ENCODE data around the gene KIAA1671. TPM values are rescaled to one million over a fixed set of nuclear protein-coding genes. Genes with fewer than 3 reads are reported as not detected.

Gene KIAA1671
- total RNA-seq, 4 donors from 2014 or later = 14.2 to 34.2 (median 22.6) TPM

DNA sequence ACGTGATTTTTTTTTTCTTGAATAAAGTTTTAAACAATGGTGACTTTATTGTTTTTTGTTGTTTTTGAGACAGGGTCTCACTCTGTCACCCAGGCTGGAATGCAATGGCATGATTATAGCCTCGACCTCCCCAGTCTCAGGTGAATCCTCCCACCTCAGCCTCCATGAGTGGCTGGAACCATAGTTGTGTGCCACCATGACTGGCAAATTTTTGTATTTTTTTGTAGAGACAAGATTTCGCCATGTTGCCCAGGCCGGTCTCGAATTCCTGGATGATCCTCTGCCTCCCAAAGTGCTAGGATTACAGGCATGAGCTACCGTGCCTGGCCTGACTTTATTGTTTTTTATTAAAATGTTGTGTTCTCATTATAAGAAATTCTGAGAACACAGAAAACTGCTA lies 235.0 kb downstream of the KIAA1671 start:
- intact Hi-C loops (cut with DNase I) = no loop called here
- Histone ChIP-seq H3K4me3 (no peak overlapping the region), H3K27ac (replicated peaks in 1 of 4) (no peak overlapping the region), H3K27me3 (no peaks in the 10 kb centered on the region), H3K4me1 (no peaks in the 10 kb centered on the region), H3K36me3 (peaks cover 29 to 88% (median 55%) of the 10 kb centered on the region in 4 donors), H3K9me3 (no peaks in the 10 kb centered on the region)
- WGBS = 87% methylated on average over 6 of the region's 6 CpGs
- TF ChIP-seq, protein P1, sequence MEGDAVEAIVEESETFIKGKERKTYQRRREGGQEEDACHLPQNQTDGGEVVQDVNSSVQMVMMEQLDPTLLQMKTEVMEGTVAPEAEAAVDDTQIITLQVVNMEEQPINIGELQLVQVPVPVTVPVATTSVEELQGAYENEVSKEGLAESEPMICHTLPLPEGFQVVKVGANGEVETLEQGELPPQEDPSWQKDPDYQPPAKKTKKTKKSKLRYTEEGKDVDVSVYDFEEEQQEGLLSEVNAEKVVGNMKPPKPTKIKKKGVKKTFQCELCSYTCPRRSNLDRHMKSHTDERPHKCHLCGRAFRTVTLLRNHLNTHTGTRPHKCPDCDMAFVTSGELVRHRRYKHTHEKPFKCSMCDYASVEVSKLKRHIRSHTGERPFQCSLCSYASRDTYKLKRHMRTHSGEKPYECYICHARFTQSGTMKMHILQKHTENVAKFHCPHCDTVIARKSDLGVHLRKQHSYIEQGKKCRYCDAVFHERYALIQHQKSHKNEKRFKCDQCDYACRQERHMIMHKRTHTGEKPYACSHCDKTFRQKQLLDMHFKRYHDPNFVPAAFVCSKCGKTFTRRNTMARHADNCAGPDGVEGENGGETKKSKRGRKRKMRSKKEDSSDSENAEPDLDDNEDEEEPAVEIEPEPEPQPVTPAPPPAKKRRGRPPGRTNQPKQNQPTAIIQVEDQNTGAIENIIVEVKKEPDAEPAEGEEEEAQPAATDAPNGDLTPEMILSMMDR (IDR thresholded peaks at IDR 0.05) = no peak
- no peak for TF ChIP-seq POLR2A (IDR thresholded peaks at IDR 0.05; ENCODE audit: low read depth)
- no peak for TF ChIP-seq POLR2AphosphoS5 (IDR thresholded peaks at IDR 0.05)
- no peak for TF ChIP-seq EP300 (IDR thresholded peaks at IDR 0.05)
- DNase-seq (ENCODE audit: extremely low spot score) = no peak

DNA sequence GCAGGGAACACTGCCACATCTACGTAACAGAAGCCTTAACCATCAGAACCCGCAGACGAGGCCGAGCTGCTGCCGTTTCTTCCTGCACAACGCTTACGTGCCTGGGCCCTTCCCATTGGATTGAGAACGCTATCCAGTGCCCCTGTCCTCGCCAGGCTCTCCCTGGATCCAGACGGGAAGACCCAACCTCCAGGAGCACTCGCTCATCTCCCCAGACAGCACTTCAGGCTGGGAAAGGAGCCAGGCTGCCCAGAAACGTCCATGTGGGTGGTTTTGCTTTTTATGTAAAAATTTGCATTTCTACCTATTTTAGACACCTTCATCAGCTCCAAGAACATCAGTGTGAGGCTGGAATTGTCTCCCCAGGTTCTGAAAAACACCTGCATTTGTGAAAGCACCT lies 239.9 kb downstream of the KIAA1671 start:
- Histone ChIP-seq H3K9me3 (no peaks in the 10 kb centered on the region), H3K4me3 (no peak overlapping the region), H3K36me3 (peaks cover 13 to 89% (median 63%) of the 10 kb centered on the region in 4 donors), H3K27me3 (no peaks in the 10 kb centered on the region), H3K27ac (replicated peaks in 1 of 4) (no peak overlapping the region), H3K4me1 (no peaks in the 10 kb centered on the region)
- intact Hi-C loops (cut with DNase I) = no loop called here
- 84% methylated on average over 12 of the region's 12 CpGs for WGBS
- no peak for DNase-seq (ENCODE audit: extremely low spot score)
- TF ChIP-seq EP300 (IDR thresholded peaks at IDR 0.05) (no peak), POLR2AphosphoS5 (IDR thresholded peaks at IDR 0.05) (no peak), POLR2A (IDR thresholded peaks at IDR 0.05; ENCODE audit: low read depth) (no peak)
- TF ChIP-seq, protein P1 (IDR thresholded peaks at IDR 0.05) = no peak

DNA sequence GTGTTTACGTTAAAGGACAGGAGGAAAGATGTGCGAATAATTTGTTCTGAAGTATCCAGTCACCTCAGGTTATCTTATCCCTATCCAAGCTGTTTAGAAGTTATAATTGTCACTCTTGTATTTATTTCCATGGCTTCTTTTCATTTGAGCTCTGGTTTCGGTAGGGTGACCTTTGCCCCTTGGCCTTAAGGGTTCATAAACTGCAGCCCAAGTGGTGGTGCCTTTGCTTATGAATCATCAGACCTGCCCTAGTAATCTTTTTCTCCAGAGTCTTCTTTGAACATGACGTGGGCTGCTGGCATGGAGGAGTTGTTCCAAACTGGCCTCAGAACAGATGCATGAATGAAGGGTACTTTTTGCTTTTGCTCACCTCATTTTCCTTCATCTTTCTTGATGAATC lies 240.6 kb downstream of the KIAA1671 start:
- Histone ChIP-seq H3K4me3 (no peak overlapping the region), H3K9me3 (no peaks in the 10 kb centered on the region), H3K27ac (replicated peaks in 1 of 4) (no peak overlapping the region), H3K27me3 (no peaks in the 10 kb centered on the region), H3K36me3 (peaks cover 13 to 91% (median 65%) of the 10 kb centered on the region in 4 donors), H3K4me1 (no peaks in the 10 kb centered on the region)
- TF ChIP-seq POLR2A (IDR thresholded peaks at IDR 0.05; ENCODE audit: low read depth) (no peak), EP300 (IDR thresholded peaks at IDR 0.05) (no peak), POLR2AphosphoS5 (IDR thresholded peaks at IDR 0.05) (no peak)
- TF ChIP-seq, protein P1 (IDR thresholded peaks at IDR 0.05) = no peak
- intact Hi-C loops (cut with DNase I) = no loop called here
- WGBS = 62% methylated on average over 4 of the region's 4 CpGs
- no peak for DNase-seq (ENCODE audit: extremely low spot score)

DNA sequence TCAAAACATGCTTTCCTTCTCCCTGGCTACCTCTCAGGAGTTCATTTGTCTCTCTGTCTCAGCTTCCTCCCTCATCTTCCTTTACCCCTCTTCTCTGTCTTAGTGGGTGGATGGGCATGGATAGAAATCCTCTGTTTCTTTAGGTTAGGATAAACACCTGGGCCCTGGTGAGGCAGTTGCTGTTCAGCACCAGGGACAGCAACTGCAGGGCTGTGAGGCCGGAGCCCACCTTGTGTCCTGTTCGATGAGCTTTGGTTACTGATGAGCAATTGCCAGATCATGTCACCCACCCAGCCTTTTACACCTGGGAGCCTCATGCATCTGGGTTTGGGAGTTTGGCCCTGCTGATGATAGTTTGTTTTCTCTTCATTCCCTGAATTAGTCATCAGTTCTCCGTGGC lies 241.0 kb downstream of the KIAA1671 start:
- H3K4me3 ChIP-seq = no peak overlapping the region
- no peak overlapping the region for H3K27ac ChIP-seq (replicated peaks in 1 of 4)
- 73% methylated on average over 3 of the region's 3 CpGs for WGBS
- intact Hi-C loops (cut with DNase I) = no loop called here
- H3K4me1 ChIP-seq = no peaks in the 10 kb centered on the region
- TF ChIP-seq, protein P1 (IDR thresholded peaks at IDR 0.05) = no peak
- TF ChIP-seq EP300 (IDR thresholded peaks at IDR 0.05) = no peak
- no peak for TF ChIP-seq POLR2AphosphoS5 (IDR thresholded peaks at IDR 0.05)
- no peaks in the 10 kb centered on the region for H3K9me3 ChIP-seq
- H3K27me3 ChIP-seq = no peaks in the 10 kb centered on the region
- H3K36me3 ChIP-seq = peaks cover 13 to 91% (median 65%) of the 10 kb centered on the region in 4 donors
- no peak for DNase-seq (ENCODE audit: extremely low spot score)

DNA sequence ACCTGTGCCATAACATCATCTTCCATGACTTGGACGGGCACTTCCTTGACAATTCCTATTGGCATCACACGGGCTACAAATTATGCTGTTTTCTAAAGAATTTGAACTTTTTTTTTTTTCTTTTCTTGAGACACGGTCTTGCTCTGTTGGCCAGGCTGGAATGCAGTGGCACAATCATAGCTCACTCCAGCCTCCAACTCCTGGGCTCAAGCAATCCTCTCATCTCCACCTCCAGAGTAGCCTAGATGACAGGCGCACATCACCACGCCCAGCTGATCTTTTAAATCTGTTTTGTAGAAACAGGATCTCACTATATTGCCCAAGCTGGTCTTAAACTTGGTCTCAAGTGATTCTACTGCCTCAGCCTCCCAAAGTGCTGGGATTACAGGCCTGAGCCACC lies 243.8 kb downstream of the KIAA1671 start:
- Histone ChIP-seq H3K27ac (replicated peaks in 1 of 4) (no peak overlapping the region), H3K4me1 (no peaks in the 10 kb centered on the region), H3K27me3 (no peaks in the 10 kb centered on the region), H3K4me3 (no peak overlapping the region), H3K36me3 (peaks cover 6 to 68% (median 53%) of the 10 kb centered on the region in 4 donors), H3K9me3 (no peaks in the 10 kb centered on the region)
- TF ChIP-seq POLR2AphosphoS5 (IDR thresholded peaks at IDR 0.05) = no peak
- TF ChIP-seq EP300 (IDR thresholded peaks at IDR 0.05) = no peak
- TF ChIP-seq, protein P1 (IDR thresholded peaks at IDR 0.05) = no peak
- no peak for TF ChIP-seq POLR2A (IDR thresholded peaks at IDR 0.05; ENCODE audit: low read depth)
- 95% methylated on average over 5 of the region's 5 CpGs for WGBS
- intact Hi-C loops (cut with DNase I) = no loop called here
- no peak for DNase-seq (ENCODE audit: extremely low spot score)

Measured in esophagus muscularis mucosa (tissue), 4 donors.